Measurements from ENCODE around the gene SCTR.

The SCTR gene

DNA sequence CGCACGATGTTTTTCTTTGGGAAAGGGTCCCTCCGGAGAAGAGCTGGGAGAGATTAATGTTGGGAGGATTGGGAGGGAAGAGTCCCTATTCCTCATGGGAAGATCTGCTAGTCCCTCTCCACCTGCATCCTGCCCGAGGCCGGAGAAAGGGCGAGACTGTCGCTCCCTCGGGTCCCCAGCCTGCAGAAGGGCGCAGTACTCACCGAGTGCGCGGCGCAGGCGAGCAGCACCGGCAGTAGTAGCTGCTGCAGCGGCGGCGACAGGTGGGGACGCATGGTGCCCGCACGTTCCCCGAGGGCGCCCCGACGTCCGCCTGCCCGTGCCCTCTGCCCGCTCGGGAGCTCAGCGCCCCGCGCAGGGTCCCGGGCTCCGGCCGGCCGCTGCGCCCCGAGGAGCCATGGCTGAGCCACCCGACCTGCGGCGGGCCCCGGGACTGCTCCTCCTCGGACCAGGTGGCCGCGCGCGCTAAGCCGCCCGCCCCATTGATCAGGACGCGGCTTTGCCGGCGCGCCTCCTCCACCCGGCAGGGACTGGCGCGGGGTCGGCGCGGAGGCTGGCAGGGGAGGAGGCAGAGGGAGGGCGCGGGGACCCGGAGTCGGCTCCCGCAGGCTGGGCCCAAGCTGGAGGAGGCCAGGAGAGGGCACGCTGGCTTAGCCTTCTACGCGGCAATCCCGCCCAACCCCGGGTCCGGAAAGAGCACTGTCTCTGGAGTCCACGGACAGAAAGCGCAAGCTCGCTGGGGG, at the start of gene SCTR:
Gene SCTR, minus strand, starts transcription at position 532 of the 743 bp plus-strand sequence. Its CDS starts 257 bp downstream, at position 275.
- H3K4me3 ChIP-seq (ENCODE audit: low read length): no peak within 1 kb of the TSS
- TF ChIP-seq, protein P1, sequence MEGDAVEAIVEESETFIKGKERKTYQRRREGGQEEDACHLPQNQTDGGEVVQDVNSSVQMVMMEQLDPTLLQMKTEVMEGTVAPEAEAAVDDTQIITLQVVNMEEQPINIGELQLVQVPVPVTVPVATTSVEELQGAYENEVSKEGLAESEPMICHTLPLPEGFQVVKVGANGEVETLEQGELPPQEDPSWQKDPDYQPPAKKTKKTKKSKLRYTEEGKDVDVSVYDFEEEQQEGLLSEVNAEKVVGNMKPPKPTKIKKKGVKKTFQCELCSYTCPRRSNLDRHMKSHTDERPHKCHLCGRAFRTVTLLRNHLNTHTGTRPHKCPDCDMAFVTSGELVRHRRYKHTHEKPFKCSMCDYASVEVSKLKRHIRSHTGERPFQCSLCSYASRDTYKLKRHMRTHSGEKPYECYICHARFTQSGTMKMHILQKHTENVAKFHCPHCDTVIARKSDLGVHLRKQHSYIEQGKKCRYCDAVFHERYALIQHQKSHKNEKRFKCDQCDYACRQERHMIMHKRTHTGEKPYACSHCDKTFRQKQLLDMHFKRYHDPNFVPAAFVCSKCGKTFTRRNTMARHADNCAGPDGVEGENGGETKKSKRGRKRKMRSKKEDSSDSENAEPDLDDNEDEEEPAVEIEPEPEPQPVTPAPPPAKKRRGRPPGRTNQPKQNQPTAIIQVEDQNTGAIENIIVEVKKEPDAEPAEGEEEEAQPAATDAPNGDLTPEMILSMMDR (IDR thresholded peaks at IDR 0.05; ENCODE audit: insufficient read depth, low read depth, low read length, missing control alignments): no peak
- no peak for DNase-seq (ENCODE audit: low read depth)

DNA sequence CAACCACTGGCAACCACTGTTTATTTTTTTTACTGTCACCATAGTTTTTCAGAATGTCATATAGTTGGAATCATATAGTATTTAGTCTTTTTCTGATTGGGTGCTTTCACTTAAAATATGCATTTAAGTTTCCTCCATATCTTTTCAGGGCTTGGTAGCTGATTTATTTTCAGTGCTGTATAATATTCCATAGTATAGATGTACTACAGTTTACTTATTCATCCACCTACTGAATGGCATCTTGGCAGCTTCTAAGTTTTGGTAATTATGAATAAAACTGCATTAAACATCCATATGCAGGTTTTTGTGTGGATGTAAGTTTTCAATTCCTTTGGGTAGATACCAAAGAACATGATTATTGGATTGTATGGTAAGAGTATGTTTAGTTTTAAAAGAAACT, 43.0 kb upstream of the SCTR start:
- H3K4me3 ChIP-seq (ENCODE audit: low read length): no peak overlapping the region
- DNase-seq (ENCODE audit: low read depth): no peak
- TF ChIP-seq, protein P1 (IDR thresholded peaks at IDR 0.05; ENCODE audit: insufficient read depth, low read depth, low read length, missing control alignments): no peak

DNA sequence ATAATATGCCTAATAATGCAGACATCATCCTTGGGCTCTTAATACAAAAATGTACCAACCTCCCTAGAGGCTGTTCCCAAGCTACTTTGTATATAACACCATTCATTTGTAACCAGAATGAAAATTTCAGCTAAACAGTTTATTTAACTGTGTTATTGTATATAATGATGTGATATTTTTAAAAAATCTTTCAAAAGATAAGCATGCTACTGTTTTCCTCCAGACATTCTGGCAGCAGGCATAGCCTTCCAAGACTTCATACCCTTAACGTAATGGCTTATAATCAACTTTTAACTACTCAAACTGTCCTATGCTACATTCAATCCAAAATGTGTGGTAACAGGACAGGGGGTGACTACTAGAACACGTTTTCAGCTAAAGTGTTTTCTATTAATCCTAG, 41.2 kb upstream of the SCTR start:
- no peak for DNase-seq (ENCODE audit: low read depth)
- no peak overlapping the region for H3K4me3 ChIP-seq (ENCODE audit: low read length)
- TF ChIP-seq, protein P1 (IDR thresholded peaks at IDR 0.05; ENCODE audit: insufficient read depth, low read depth, low read length, missing control alignments): no peak

DNA sequence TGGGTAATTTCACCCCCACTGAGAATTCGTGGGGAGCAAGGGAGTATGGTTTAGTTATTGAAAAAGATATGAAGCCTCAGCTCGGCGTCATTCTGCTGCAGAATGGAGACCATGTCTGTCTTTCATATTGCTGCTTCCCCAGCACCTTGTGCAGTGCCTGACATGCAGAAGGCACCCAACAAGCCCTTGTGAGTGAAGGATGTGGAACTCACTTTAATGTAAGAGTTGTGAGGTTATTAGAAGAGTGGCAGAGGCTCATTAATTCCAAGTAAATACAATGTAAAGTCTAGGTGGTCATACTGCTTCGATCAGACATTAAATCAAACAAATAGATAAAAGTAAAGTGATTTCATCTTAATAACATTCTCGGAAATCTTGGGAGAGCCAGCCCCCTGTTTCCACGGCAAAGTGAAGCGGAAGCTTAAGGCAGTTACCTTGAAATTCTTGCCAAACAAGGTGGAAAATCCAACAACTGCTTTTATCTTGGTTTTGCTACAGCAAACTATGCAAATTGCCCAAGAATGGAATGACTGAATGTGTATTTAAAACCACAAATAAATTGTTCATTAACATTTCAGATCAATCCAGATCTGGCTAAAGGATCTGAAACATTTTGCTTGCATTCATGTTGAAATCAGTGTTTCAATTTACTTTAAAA, 29.5 kb upstream of the SCTR start:
- no peak overlapping the region for H3K4me3 ChIP-seq (ENCODE audit: low read length)
- no peak for DNase-seq (ENCODE audit: low read depth)
- TF ChIP-seq, protein P1 (IDR thresholded peaks at IDR 0.05; ENCODE audit: insufficient read depth, low read depth, low read length, missing control alignments): no peak

DNA sequence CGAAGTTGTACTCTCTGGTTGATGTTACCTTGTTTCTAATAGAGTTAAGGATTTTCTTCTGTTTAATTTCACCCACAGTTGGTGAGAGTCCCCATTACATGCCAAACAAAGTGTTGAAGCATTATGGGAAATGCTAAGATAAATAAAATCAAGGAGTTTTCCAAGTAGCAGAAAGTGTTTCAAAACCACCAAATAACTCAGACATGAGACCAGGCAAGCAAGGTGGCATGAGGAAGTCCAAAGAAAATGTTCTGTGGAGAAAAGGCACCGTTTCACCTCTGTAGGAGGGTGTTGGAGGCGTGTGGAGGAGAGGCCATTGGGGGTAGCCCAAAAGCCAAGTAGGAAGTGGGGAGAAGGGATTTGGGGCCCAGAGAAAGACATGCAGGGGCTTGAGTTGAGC, 28.6 kb upstream of the SCTR start:
- TF ChIP-seq, protein P1 (IDR thresholded peaks at IDR 0.05; ENCODE audit: insufficient read depth, low read depth, low read length, missing control alignments): no peak
- DNase-seq (ENCODE audit: low read depth): no peak
- H3K4me3 ChIP-seq (ENCODE audit: low read length): no peak overlapping the region

DNA sequence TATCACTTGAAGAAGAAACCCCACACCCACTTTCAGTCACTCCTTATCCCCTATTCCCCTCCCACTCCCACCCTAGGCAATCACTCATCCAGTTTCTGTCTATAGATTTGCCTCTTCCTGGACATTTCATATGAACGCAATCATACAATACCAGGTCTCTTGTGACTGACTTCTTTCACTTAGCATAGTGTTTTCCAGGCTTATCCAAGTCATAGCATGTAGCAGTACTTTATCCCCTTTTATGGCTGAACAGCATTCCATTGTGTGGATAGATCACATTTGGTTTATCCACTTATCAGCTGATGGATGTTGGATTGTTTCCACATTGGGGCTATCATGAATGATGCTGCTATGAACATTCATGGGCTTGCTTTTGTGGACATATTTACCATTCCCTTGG, 26.6 kb upstream of the SCTR start:
- TF ChIP-seq, protein P1 (IDR thresholded peaks at IDR 0.05; ENCODE audit: insufficient read depth, low read depth, low read length, missing control alignments): no peak
- no peak overlapping the region for H3K4me3 ChIP-seq (ENCODE audit: low read length)
- DNase-seq (ENCODE audit: low read depth): no peak
